Caki2 (cell line): ENCODE measurements around the gene RAB27B. TPM values are rescaled to one million over a fixed set of nuclear protein-coding genes. Genes with fewer than 3 reads are reported as not detected.
"Not testable (repeated sequence)": the region's sequence is repeated elsewhere in the genome, so short reads cannot be mapped to it uniquely, and the experiment has no call there.

Experiments
- DNase-seq: peaks from one replicate; pipeline ENCODE4 v3.0.0-alpha.2; 2015; ENCODE audit warnings: low read depth
- in situ Hi-C: cut with HindIII; loops from 2 replicates; pipeline ENCODE4 v1.10.0; 2016; ENCODE audit warnings: low sequenced_read_pairs, low pct_unique_long_range_greater_than_20kb, mixed read lengths
- total RNA-seq: library from RNA; depleted of rRNA; stranded (reverse); fragments of >200 nt; shearing (Covaris generic); gene quantifications from 2 replicates; pipeline ENCODE4 v1.2.3, GENCODE V29; 2014; ENCODE audit warnings: low replicate concordance

Gene RAB27B
- total RNA-seq, 1 experiment from 2014 or later: 1.5 TPM

- DNase-seq: no peak
- in situ Hi-C loops: no loop called here
These were observed 24.8 kb downstream of the RAB27B start for GRCh38 chr18:54852780-54853675.

GRCh38 chr18:54855050-54855449, 26.8 kb downstream of the RAB27B start:
- DNase-seq, in situ Hi-C loops: not testable (repeated sequence)

- no peak for DNase-seq
- in situ Hi-C loops: no loop called here
These were observed 27.9 kb downstream of the RAB27B start for GRCh38 chr18:54856105-54856646.

- no peak for DNase-seq
- in situ Hi-C loops: no loop called here
These were observed 29.2 kb downstream of the RAB27B start for GRCh38 chr18:54857499-54857898.

- in situ Hi-C loops: no loop called here
- DNase-seq: no peak
These were observed 31.6 kb downstream of the RAB27B start for GRCh38 chr18:54859667-54860421.

- in situ Hi-C loops: no loop called here
- DNase-seq: no peak
These were observed 32.7 kb downstream of the RAB27B start for GRCh38 chr18:54860941-54861340.

- DNase-seq: no peak
- in situ Hi-C loops: no loop called here
These were observed 38.9 kb downstream of the RAB27B start for GRCh38 chr18:54867131-54867530.

GRCh38 chr18:54871231-54871630, 43.0 kb downstream of the RAB27B start:
- in situ Hi-C loops: no loop called here
- DNase-seq: no peak

- no peak for DNase-seq
- in situ Hi-C loops: no loop called here
These were observed 44.4 kb downstream of the RAB27B start for GRCh38 chr18:54872681-54873080.

GRCh38 chr18:54873884-54874255, 45.6 kb downstream of the RAB27B start:
- in situ Hi-C loops: no loop called here
- no peak for DNase-seq

- in situ Hi-C loops: no loop called here
These were observed 46.8 kb downstream of the RAB27B start for GRCh38 chr18:54875063-54875462.

GRCh38 chr18:54877076-54877475, 48.8 kb downstream of the RAB27B start:
- DNase-seq: no peak
- in situ Hi-C loops: no loop called here

More at GRCh38 chr18:54875063-54875462, 46.8 kb downstream of the RAB27B start:
- DNase-seq: no peak

- in situ Hi-C loops: no loop called here
These were observed 49.9 kb downstream of the RAB27B start for GRCh38 chr18:54878159-54878622.

GRCh38 chr18:54878659-54879358, 50.5 kb downstream of the RAB27B start:
- in situ Hi-C loops: no loop called here
- DNase-seq: no peak

More at GRCh38 chr18:54878159-54878622, 49.9 kb downstream of the RAB27B start:
- DNase-seq: no peak

- no peak for DNase-seq
- in situ Hi-C loops: no loop called here
These were observed 51.4 kb downstream of the RAB27B start for GRCh38 chr18:54879691-54880090.

- in situ Hi-C loops: no loop called here
- no peak for DNase-seq
These were observed 52.3 kb downstream of the RAB27B start for GRCh38 chr18:54880395-54881105.

- DNase-seq: no peak
- in situ Hi-C loops: no loop called here
These were observed 53.0 kb downstream of the RAB27B start for GRCh38 chr18:54881229-54881768.

- DNase-seq: no peak
- in situ Hi-C loops: no loop called here
These were observed 54.0 kb downstream of the RAB27B start for GRCh38 chr18:54882318-54882717.
